Measurements from ENCODE around the gene COMMD3.

Gene COMMD3

DNA sequence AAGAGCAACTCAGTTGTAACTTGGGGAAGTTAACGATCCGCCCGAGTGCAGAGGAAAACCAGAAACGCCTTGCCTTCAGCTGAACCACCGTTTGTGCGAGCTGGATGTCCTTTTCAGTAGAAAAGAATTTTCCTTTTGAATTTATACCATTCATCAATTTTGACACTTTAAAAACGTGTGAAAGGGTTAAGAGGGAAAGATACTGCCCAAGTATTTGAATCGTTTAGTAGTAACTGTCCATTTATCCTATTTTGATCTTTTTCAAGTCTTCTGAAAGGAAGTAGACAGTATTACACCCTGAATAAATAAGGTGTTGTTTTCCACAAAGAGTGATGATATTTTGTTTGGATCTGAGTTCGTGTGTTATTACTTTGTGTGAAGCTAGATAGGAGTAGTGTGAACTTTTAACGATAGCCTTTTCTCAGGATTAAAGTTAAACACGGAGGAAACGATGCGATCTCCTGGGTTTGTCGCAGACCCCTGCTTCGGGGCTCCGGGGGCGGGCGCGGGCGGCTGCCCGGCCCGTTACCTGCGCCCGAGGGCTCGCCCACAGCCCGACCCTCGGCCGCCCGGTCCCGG is 3.9 kb downstream of the COMMD3 start:
- DNase-seq (ENCODE audit: low read depth): no peak

DNA sequence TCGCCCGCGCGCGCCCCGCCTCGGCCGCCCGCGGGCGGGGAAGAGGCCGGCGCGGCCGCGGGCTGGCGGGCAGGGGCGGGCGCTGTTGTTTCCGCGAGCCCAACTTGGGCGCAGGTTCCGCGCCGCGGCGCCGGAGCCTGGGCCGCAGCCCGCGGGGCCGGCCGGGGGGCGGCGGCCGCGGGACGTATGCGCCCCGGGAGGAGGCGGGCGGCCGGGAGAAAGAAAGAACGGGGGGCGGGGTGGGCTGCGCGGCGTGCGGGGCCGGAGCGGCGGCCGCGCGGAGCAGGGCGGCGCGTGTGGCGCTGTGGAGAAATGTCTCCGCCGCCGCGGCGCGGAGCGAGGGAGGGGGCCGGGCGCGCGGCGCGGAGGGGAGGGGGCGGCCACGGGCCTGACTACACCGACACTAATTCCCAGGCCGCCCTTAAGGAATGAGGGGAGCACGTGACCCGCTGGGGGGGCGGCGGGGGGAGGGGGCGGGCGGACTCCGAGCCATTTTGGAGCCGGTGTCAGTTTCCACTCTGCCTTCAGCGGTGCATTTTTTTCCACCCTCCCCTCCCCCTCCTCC is 4.5 kb downstream of the COMMD3 start, which contains the start of gene BMI1:
Gene BMI1 (plus strand): TSS at position 509 of the 565 bp plus-strand sequence. CDS start 5,351 bp downstream, outside the sequence.
- DNase-seq (ENCODE audit: low read depth): peak; percentile 63

DNA sequence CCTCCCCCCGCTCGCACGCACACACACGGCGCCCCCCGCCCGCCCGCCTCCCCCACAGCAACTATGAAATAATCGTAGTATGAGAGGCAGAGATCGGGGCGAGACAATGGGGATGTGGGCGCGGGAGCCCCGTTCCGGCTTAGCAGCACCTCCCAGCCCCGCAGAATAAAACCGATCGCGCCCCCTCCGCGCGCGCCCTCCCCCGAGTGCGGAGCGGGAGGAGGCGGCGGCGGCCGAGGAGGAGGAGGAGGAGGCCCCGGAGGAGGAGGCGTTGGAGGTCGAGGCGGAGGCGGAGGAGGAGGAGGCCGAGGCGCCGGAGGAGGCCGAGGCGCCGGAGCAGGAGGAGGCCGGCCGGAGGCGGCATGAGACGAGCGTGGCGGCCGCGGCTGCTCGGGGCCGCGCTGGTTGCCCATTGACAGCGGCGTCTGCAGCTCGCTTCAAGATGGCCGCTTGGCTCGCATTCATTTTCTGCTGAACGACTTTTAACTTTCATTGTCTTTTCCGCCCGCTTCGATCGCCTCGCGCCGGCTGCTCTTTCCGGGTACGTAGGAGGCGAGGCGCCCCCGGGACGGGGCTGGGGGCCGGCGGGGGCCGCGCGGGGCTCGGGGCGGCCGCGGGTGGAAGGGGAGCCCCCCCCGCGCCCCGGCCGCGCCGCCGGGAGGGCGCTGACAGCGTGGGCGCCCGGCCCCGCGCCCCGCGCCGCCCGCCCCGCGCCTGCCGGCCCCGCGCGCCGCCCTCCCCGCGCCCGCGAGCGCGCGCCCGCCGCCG is 5.2 kb downstream of the COMMD3 start:
- no peak for DNase-seq (ENCODE audit: low read depth)

DNA sequence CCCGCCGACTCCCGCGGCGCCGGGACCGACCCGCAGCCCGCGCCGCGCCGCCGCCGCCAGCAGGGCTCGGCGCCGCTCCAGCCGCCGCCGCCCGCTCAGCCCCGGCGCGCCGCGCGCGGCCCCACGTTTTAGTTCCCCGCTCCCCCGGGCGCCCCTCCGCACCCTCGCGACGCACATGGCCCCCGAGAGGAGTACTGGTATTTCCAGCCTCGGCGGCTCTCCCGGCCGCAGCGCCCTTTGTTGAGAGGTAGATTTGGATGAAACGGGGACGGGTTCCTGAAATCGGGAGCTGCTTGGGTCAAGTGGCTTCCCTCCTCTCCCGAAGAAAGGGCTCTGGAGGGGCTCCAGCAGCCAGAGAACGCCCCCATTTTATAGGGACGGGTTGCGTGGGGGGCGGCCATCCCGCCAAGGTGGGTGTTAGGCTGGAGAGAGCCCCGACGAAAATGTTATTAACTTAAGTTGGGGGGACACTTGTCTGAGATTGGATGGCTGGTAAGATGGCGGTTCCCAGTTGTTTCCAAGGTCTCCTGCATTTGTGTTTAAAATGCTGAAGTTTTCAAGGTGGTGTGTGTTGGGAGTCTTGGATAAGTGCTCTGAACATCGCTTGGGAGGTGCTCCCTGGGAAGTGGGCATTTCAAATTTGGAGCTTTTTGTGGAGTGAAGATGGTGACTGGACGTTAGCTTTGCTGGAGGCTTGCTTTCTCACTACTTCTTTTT is 5.9 kb downstream of the COMMD3 start:
- no peak for DNase-seq (ENCODE audit: low read depth)

DNA sequence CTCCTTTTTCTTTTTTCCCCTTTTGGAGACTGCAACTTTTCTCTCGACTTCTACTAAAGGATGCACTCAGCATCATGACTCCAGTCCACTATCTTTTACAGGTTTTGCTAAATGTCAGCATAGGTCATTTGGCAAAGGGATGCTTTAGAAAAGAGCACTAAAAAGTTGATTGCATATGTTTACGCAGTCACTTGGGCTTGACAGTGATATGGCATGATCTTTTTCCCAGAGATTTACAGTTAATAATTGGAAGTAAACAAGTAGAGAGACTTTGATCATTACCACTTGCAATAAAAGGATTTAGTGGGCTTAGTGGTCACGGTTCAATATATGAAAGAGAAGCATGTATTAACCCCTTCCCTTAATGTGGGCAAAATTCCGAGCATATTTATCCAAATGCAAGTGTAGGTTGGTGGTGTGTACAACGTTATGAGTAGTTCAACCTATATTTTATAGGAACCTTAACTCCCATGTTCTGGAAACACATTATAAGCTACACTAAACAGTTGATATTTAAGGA is 6.5 kb downstream of the COMMD3 start:
- no peak for DNase-seq (ENCODE audit: low read depth)

DNA sequence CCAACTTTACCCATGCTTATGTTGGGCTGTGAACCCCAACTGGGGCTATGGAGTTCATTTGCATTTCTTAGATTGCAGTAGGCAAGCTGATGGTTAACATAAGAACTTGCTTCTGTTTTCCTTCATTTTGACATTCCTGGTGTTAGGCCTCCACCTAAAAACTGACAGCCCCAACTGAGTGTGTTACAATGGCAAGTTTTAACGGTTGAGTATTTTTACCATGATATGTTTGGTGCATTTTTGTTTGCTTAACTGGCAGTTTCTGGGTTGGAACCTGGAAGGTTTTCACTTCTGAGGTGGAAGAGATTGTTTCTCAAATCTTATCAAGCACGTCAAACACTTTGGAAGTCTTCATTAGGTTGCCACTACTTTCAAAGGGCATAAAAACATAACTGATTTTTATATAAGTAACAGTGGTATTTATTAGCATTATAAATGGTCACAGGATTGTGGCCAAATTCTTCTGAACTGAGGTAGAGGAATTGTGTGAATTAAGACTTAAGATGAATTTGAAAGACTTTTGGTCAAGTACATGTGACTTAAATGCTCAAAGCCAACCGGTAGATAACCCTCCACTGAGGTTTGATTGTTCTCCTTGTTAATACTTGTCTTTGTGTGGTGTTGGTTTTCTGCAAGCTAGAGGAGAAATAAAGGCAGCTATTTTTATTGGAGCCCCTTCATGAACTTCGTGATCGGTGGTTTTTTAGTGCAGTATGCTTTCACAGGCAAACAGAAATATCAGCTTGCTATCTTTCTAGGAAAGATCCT is 7.5 kb downstream of the COMMD3 start:
- DNase-seq (ENCODE audit: low read depth): no peak

DNA sequence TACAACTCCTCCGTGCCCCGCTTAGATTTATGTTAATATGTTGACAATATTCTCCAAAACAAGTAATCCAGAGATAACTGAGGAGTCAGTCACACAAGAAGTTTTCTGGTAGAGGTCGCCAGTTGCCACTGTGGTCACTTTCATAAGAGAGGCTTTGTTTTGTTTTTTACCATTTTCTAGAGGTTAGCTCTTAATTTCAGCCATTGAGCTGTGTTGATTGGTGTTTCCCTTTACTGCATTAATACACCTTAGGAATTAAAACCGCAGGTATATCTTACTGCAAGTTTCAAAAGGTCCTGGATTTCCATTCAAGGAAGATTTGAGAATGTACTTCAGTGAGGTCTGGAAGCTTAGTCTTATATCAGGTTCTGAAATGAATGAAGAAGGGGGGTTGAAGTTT is 8.2 kb downstream of the COMMD3 start:
- DNase-seq (ENCODE audit: low read depth): no peak

DNA sequence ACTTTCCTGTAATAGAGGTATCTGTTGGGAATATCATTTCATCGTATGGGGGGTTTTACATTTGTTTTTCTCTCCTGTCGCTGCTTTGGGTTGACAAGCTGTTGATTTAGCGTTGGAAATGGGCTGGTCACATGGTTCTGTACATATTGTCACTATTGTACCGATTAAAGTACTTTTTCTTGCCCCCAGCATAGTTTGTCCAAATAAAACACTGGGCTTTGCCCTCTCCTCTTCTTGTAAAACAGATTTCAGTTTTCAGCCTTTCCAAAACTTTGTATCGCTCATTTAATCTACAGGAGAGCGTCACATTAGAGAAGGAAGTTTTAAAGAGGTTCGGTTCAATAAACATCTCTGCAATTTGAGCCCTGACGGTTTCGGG is 8.7 kb downstream of the COMMD3 start:
- DNase-seq (ENCODE audit: low read depth): no peak

DNA sequence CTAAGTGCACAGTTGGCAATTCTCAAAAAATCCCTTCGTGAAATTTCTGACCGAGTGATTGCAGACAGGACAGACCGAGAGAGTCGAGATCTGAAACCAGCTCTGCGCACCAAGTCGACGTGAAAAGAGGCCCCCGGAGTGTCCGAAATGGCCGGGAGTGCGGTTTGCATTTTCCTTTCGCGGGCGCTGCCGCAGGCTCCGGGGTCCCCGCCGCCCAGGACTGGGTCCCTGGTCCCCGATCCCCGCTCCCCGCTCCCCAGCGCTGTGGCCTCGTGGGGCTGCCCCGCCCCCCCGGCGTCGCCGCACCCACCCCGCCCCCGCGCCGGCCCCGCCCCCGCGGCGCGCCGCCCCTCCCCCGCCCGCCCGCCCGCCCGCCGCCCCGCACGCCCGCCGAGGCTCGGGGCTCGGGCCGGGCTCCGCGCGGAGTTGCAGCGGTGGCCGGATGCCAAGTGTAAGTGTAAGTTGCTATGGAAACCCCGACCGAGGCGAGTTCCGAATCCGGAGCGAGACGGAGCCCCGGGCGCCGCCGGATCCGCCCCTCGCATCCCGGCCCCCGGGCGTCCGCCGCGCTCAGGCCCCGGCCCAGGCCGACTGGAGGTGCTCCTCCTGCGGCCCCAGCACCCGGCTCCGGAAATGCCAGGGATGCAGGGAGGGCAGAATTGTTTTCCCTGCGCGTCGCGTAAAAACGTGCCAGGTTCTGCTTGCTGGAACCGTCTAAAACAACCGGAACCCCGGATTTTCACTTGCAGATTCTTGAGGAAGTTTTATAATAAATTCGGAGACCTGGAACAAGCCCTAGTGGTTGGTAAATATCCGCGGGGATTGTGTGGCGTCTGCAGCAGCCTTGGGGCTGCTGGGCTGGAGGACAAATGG is 9.3 kb downstream of the COMMD3 start:
- peak; percentile 63 for DNase-seq (ENCODE audit: low read depth)

DNA sequence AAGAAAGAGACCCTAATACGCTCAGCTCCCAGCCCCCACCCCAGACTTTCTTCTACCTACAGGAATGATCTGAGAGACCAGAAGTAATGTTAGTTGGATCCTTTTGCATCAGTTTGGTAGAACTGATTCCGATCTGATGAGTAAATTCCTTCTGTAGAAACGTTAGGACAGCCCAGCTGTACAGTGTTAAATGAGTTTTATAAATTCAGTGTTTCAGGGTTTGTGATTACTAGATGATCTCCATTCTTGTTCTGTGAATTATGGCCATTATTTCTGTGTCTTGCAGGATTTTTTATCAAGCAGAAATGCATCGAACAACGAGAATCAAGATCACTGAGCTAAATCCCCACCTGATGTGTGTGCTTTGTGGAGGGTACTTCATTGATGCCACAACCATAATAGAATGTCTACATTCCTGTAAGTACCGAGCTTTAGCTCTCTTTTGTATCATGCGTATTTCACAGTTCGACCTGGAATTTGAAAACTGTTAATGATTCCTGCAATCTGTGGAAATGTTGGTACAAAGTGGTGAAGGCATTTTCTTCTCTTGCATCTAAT is 10.0 kb downstream of the COMMD3 start:
- DNase-seq (ENCODE audit: low read depth): no peak

DNA sequence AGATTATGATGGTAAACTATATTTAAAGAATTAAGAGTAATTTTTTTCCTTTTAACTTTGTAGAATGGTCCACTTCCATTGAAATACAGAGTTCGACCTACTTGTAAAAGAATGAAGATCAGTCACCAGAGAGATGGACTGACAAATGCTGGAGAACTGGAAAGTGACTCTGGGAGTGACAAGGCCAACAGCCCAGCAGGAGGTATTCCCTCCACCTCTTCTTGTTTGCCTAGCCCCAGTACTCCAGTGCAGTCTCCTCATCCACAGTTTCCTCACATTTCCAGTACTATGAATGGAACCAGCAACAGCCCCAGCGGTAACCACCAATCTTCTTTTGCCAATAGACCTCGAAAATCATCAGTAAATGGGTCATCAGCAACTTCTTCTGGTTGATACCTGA is 13.0 kb downstream of the COMMD3 start:
- DNase-seq (ENCODE audit: low read depth): no peak

DNA sequence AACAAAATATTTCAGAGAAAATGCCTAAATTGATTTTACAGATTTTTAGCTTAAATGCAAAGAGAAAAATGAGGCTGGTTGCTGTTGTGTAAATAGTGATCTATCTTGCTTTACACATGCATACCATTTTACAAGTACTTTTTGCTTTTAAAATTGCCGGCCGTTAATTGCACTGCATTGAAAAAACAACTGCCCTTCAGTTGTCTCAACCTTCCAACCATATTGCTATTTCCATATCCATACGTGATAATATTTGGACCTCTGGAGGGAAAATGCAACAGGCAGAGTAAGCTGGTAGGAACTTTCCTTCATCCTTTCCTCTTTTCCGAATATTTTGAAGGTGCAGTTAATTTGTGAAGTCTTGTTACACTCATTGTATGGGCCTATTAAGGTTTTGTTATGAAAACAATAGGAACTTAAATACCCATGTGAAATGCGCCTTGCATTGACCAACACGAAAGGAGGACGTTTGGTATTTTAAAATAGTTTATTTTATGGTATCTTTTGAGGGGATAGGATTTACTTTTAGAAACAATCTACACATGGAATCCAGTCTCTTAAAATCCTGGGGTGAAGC is 16.0 kb downstream of the COMMD3 start:
- DNase-seq (ENCODE audit: low read depth): no peak

DNA sequence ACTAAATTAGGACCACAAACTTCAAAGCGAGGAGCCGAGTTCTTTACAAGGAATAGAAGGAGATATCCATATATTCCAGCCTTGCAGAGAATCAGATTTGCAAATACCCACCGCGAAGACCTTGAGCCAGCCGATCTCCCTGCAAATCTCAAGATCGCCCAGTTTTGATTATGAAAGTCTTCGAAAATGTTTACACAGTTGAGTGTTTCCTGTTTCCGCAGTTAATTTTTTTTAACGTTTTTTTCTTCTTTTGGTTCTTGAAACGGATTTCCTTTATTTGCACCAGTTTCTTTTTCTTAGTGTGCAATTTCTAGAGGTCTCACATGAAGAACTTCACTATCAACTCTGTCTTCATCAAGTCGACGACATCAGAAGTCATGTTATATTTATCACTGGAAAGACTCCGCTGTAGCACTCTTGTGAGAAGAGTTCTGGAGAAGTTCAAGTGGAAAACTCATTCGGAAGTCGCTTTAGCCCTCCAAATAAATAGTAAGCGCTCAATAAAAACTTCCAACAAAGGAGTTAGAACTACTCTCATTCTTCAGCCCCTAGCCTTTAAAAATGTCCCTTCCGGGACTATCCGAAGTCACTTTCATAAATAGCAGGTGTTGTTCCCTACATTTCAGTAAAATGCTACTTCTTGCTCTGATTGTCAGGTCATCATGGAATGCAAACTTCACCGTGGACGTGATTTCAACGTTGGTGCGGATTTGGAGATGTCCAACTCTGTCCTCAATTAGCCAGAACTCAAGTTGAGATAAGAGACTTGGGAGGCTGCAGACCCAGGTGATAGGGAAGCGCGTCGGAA is 17.2 kb downstream of the COMMD3 start:
- no peak for DNase-seq (ENCODE audit: low read depth)

DNA sequence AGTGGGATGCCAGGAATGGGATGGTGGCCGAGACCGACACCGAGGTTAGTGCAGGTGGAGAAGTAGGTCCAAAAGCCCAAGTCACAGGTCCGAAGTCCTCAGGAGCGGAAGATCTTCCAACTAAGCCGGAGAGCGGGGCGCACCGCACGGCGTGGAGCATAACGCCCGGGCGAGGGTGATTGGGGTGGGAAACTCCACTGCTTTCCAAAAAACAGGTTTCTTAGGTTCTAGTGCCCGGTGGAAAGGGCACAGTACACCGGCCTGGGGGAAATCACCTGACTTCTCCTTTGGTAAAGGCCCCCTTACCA is 17.7 kb downstream of the COMMD3 start:
- DNase-seq (ENCODE audit: low read depth): no peak

DNA sequence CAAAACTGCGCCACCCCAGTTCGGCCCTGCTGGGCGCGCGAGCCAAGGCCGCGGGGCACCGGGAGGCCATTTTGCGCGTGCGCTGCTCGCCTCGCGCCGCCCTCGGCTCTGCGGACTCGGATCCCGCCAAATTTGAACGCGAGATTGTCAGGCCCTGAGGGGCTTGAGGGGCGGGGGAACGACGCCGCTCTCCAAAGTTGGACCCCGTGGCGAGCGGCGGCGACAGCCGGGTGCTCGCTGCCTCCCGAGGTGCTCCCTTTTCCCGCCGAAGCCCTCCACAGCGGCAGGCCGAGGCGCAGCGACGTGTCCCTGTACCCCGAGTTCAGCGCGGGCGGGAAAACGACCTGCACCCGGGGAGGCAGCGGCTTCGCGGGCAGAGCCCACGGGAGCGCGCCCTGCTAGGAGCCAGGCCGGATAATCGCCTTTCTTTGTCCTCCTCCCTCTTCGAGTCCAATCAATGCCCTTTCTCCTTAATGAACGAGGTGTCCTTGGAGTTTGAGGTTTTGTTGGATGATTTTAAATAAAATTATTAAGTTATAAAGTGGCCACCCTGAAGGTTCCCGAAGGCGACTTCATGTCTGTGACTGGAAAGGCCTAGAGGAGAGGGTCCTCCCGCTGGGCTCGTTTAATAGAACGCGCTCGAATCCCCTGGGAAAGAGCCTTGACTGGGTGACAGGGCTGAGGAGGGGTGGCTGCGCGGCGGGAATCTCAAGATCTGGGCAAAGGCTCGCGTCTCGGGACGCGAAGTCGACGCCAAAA is 18.4 kb downstream of the COMMD3 start:
- no peak for DNase-seq (ENCODE audit: low read depth)

DNA sequence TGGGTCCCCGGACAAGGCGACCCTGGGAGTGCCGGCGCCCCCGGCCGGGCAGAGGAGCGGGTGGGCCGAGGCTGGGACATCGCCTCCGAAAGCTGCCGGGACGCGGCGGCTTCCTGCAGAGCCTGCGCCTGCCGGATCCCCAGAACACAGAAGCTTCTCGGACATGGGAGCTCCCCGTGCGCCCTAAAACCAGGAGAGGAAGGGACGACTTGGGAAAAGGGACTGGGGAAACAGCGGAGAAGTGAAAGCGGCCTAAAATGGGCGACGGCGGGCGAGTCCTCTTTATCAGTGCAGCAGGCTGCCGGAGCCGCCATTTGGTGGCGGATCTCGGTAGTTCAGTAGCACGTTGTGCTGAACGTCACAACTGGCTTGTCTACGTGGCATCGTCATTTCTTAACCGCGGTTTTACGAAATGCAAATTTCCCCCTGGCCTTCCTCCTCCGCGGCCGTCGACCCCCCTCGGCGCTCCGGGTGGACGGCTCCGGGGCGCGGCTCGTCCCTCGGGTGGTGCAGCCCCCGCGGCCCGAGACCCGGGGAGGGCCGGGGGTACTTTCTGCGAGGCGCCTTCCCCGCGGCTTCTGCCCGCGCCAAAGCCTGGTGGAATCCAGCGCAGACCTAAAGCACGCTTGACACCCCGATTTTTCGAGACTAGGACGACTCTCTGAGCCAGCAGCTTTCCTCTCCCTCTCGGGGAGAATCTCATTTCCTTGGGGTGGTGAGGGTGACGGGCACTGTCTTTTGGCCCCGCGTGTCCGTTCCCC is 19.2 kb downstream of the COMMD3 start:
- peak; percentile 53 for DNase-seq (ENCODE audit: low read depth)

DNA sequence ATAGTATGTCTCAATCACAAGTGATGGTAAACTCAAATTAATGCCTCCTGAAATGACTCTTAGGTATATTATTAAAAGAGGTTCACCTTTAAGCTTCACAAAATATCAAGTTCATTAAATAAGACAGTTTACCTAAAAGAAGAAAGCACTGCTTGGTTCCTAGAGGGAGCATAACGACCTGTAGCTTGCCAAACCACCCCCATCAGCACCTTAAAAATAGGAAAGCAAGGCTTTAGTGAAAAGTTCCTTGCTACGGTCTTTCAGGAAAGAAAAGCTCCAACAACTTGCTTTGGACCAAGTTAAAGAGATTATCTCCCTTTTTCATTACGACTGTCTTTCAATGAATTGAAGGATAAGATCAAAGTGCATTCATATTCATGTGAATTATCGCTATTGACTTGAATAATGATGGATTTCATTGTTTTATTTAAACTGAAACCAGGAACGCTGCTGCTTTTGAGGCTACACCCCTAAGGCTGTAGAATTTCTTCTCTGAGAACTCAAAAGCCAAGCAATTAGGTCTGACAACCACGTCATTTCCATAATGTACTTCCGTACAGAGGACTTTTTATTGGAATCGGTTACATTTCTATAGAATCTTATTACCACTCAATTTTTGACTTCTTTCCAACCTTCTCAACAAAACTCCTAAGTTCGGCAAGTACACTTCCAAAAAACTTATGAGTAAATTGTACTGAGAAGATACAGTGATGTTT is 22.2 kb downstream of the COMMD3 start:
- no peak for DNase-seq (ENCODE audit: low read depth)

Data from activated T-cell treated with anti-CD3 and anti-CD28 coated beads for 48 hours (primary cell).